Hypothalamus (tissue), 51 donors: ENCODE measurements around the gene CD276.
A peak's percentile ranks its signal among the peaks of the same experiment; 100 is the strongest.

Source experiments
- DNase-seq, 51 donors: peaks; one replicate each; lab custom pipeline; 2025; lab: John Stamatoyannopoulos, UW

The CD276 gene

DNA sequence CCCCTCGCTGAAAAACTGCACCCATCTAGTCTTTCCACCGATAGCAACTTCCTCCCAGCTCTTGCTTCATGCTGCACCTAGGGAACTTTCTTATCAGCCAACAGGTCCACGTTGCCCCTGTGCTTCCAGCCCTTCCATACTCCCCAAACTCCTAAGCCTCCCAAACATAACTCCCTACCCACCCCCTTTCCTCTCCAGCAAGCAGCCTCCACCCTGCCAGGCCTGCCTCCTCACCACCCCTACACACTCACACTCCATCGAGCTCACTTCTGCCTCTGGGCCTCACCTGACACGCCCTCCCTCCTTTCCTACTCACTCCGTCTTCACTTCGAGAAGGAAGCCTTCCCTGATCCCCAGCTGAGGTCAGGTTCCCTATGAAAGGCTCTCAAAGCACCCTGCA lies 60.9 kb downstream of the CD276 start:
- DNase-seq, result no peak

DNA sequence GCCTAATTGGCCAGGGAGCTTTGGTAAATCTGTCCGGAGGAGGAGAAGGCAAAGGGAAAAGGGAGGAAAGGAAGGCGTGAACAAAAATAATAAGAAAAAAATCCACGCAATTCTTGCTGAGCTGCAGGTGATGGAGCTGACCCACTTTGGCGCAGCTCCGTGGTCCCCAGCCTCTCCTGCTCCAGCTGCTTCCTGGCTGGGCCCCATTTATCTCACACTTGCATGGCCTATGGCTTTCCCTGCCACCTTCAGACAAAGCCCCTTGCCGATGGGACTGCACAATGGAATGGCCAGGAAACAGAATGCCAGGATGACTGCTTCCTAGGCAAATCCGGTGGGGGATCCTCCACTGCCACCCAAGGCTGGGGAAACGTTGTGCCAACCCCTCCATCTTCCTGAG lies 62.1 kb downstream of the CD276 start:
- DNase-seq, result no peak

DNA sequence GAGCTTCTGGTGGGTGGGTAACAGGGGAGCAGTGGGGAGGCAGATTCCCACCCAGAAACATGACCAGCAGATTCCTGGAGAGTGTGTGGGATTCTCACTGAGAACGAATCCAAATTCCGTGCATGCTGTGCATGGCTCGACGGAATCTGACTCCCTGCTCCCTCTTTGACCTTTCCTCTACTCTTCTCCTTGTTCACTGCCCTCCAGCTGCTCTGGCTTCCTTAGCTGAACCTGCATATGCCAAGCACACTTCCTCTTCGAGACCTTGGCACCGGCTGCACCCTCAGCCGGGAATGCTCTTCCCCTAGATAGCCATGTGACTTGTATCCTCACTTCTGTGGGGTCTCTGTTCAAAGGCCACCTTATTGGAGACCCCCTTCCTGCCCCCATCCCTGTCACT lies 62.7 kb downstream of the CD276 start:
- no peak for DNase-seq

DNA sequence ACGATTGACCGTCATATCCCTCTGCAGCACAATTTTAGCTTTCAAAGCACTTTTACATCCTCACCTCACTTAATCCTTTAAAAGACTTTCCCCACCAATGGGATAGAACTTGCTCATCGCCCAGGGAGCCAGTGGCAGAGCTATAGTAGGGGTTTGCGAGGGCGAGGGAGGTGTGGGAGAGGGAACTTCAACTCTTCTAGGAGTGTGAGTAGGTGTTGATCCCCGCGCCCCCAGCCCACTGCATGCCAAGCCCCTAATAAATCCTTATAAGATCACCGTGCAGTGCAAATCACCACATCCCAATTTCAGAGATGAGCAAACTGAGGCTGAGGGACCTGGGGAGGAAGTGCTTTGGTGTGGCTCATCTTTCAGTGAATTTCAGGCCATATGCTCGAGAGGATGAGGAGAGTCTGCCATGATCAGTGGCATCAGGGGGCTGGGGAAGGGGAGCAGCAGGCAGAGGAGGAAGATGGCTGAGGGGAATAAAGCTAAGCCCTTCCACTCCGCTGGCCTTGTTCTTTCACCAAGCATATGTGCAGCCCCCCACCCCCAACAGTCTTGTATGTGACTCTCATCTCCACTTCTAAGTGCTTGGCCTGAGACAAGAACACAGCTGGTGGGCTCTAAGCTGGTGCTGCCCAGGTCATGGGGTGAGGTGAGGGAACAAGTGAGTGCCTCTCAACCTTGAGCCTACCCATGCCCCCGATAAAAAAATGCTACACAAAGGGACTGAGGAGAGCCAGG lies 63.8 kb downstream of the CD276 start:
- no peak for DNase-seq

DNA sequence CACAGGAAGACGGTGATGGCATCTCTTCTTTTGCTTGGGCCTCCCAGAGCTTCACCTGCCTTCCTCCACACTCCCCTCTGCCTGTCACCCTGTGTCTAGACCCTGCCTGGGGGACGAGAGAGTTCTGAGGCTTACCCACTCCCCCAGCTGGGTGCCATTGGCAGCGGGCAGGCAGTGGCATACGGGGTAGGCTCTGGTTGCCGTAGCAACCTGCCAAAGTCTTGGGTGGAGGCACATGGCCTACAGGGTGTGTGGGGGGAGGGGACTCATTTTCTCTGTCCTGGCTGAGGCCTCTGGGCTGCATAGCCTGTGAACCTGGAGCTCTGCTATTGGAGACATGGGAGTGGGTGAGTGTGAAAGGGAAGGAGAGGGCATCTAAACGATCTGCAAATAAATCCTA lies 64.5 kb downstream of the CD276 start:
- DNase-seq, result peak in 9 of 51 donors; percentile 8 to 42 (median 20)

DNA sequence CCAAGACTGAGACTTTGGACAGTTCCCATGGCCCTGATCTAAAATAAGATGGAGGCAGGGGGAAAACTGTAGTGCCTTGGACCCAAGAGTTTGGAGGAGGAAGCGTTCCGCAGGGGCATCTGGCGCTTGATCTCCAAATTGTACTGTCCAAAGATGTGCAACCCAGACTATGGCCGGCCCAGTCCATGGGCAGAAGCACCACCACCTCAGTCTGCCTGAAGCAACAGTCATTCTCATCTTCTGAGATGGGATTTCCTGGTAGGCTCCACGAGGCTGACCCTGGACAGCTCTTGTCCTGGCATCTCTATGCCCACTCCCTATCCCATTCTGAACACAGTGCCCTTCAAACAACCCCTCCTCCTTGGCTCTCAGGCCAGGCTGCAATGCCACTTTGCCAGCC lies 65.3 kb downstream of the CD276 start:
- DNase-seq, result no peak

DNA sequence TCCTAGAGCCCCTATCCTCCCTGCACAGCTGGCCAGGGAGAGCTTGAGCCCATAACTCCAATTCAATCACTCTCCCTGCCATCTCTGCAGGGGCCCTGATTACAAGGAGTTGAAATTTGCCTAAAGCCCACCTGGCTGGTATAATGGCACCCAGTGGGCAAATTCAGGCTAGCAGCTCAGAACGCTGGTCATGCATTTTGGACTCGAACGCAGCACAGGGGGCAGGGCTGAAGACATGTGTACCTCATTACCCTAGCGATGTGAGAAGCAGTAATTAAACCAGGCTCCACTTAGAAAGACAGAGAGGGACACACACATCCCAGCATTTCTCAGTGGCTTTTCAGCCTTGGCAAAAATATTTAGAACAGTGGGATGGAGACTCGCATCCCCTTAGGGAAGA lies 65.8 kb downstream of the CD276 start:
- no peak for DNase-seq

DNA sequence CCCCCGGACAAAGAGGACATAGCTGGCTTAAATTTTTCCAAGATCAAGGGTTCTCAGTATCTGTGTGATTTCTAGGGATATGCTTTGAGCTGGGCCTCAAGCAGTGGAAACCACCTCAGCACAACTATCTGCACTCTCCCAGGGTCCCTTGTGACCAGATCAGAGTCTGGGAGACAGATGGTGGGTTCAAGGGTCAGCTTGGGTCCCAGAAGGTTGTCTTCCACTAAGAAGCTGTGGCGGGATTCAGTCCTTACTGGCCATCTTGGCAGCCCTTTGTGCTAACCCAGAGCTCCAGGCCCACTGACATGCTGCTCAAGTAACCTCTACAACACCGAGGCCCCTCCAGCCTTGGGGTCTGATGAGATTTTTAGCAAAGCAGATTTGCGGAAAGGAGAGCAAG lies 66.3 kb downstream of the CD276 start:
- DNase-seq, result no peak

DNA sequence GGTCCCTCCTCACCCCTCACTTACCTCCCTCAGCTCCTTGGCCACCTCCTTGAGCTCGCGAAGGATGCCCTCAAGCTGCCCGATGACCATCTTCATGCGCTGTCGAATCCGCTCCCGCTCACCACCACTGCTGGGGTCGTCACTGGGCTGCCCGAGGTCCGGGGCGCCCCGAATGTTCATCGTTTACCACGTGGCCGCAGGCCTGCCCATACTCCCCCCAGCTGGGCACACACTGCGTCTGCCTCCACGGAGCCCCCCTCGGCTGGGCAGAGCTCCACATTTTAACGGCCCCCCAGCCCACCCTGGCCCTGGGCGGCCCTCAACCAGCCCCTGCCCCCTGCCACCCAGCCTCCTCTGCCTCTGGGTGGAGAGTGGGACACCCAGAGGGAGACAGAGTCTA lies 66.8 kb downstream of the CD276 start:
- DNase-seq, result no peak

DNA sequence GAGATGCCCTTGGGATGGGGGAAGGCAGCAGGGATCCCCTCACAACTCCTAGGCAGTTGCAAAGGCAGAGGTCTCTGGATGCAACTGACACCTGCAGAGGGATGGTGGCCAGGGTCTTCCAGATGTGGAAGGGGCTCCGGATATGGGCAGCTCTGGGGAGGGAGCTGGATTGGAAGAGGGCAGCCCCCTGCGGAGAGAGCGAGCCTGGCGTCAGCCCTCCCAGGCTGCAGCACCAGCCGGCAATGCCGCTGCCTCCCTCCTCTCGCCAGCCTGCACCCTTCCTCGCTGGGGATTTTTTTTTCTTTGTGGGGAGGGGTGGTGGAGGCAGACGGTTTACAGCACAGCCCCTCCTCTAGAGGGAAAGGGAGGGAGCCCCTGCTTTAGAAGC lies 67.3 kb downstream of the CD276 start:
- DNase-seq, result peak in 1 of 51 donors; percentile 21

DNA sequence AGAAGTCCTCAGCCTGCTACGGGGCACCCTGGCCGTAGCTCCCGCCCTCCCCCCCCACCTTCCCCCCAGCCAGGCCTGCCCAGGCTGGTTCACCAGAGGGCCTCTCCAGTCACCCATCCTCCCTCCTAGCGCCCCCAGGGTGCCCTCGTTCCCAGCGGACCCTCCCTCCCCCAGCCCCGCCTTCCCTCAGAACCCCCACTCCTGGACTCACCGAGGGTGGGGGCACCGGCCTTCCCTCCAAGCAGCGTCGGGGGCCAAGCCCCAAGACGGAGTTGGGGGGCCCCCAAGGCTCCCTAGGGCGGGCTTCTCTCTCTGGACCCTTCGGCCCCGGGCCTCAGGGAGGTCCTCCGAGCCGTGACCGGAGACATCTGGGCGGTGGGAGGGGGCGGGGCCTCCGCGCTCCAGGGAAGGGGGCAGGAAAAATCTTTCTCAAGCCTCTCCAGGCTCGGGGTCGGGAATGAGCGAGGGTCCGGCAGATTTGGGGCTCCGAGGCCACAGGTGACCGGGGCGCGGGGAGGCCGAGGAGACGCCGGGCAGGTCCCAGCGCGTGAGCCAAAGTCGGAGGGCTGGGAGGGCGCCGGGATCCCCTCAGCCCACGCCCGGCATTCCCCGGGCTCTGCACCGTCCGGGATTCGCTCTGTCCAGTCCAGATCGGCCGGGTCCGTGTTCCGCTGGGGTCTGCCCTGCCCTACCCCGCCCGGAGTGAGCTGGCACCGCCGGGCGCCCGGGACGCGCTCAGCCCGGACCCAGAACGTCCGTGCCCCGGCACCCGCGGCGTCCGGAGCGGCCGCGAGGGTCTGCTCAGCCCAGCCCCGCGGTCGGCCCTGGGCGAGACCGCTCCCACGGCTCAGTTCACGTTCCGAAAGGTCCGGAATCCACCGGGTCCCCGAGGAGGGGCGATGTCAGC lies 68.0 kb downstream of the CD276 start:
- DNase-seq, result peak in 3 of 51 donors; percentile 16 to 27 (median 16)

DNA sequence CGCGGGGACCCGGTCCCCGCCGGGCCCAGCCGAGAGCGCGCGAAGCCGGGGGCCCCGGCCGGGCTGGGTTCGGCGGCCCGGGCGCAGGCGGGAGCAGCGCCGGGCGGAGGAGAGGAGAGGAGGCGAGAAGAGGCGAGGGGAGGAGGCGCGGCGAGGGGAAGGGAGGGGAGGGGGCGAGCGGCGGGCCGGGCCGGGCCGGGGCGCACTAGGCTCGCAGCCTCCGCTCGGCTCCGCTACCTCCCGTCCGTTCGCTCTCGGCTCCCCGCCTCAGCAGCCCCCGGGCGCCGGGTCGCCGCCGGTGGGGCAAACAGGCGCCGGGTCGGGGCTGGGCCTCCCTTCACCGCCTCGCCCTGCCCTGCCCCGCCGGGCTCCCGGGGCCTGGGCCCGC lies 68.6 kb downstream of the CD276 start:
- DNase-seq, result peak in 5 of 51 donors; percentile 9 to 56 (median 51)

DNA sequence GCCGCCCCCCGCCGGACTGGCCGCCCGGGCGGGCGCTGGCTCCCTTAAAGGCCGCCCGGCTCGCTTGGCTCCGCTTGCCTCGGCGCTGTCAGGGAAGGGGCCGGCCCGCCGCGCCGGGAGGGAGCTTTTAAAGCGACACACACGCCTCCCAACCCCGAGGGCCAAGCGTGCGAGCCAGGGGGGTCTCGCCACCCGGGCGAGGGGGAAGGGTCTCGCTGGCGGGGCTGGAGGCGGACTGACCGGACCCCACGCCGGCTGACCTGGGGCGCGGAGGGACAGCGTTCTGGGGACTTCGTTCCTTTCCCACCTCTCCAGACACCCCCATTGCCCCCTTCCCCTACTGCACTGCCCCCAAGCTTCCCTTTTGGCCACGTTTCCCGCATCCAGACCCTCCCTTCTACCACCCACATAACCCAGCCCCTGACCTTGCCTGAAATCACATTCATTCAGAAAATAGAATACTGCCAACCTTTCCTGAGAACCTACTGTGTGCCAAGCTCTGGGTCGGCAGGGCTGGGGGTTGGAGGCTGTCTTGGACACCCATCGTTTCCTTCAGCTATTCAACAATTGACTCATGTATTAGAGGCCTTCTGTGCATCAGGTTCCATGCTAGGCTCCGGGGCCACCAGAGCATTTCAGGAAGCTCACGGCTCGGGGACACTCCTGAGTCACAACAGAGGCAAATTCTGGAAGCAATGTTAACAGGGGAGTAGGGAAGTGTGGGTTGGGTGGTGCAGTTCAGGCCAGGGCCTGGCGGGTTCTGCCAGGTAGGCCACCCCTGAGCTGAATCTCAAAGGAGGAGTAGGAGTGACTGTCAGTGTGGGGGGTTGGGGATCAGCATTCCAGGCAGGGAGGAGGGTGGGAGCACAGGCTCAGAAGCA lies 69.3 kb downstream of the CD276 start, which contains the start of gene INSYN1:
Gene INSYN1, minus strand, starts transcription at position 102 of the 881 bp plus-strand sequence. CDS start 2,221 bp downstream, outside the sequence.
- peak in 28 of 51 donors; percentile 6 to 71 (median 43) for DNase-seq

DNA sequence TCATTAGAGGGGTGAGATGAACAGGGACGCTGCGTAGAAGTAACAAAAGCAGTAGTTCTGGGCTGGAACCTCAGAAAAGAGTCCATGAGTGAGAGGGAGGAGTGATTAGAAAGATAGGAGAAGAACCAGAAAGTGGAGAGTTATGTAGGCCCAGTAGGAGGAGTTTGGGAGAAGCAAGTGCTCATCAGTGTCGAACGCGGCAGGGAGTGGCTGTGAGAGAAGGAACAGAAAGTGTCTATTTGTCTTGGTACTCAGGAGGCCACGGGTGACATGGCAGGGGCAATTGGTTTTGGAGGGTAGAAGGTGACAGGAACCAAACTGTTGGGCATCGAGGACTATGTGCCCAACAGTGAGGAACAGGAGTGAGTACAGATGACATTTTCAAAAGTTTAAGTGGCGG lies 70.3 kb downstream of the CD276 start:
- no peak for DNase-seq

DNA sequence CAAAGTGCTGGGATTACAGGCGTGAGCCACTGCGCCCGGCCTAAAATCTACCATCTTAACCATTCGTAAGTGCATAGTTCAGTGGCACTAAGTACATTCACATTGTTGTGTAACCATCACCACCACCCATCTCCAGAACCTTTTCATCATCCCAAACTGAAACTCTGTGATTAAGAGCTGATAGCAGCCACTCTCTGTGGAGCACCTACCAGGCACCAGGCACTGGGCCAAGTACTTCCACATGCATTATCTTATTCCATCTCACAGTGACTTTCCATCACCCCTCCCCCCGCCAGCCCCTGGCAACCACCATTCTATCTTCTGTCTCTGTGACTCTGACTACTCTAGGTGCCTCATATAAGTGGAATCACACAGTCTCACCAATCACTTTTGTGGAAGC lies 71.3 kb downstream of the CD276 start:
- DNase-seq, result peak in 1 of 51 donors; percentile 37

DNA sequence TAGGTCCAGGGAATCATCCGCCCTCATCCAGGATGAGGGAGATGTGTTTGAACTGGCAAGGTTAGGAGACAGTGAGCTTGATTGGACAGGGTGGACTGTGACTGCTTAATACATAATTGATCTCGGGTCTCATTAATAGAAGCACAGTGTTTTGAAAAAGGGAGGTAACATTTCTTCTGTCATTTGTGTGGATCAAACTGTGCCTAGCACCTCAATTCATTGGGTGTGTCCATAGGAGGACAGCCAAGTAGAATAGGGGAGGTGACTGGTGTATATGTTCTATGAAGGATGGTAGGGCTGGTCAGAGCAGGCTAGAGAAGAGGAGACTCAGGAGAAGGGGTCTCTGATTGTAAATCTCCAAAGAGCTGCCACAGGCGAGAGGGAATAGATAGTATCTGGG lies 71.8 kb downstream of the CD276 start:
- no peak for DNase-seq

DNA sequence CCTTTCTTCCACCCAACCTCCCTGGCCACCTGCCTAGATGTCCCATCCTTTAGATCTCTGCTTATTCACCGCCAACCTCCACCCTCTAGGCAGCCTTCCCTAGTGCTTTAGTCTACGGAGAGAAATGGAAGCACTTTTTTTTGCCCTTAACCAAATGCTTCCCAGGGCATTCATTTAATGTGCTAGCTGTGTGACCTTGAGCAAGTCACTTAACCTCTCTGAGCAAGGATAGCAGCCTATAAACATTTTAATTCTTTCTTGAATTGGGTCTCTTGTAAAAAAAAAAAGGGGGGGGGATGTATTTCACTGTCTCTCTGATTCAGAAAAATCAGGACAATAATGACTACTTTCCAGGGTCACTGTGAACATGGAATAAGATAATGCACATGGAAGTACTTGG lies 72.2 kb downstream of the CD276 start:
- no peak for DNase-seq

DNA sequence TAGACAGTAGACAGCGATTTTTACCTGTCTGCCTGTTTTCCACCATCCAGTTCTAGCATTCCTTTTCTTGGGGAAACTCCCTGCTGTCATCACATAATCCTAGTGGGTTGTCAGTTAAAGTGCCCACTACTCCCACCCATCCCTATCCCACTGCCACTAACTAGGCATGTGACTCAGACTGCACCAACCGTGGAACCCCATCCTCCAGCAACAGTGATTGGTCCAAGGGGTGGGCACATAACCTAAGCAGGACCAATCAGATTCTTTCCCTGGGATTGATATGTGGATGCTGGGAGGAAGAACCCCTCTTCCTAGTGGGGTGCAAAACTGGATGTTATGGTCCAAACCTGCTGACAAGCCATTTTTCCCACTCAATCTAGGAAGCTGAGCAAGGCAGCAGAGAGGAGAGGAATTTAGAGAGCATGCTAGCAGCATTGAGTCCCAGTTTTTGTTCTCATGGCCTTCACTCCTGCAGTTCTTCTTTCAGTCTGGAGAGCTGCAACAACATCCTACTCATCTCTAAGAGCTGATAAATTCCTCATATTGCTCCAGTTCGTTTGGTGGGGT lies 72.8 kb downstream of the CD276 start:
- DNase-seq, result no peak

DNA sequence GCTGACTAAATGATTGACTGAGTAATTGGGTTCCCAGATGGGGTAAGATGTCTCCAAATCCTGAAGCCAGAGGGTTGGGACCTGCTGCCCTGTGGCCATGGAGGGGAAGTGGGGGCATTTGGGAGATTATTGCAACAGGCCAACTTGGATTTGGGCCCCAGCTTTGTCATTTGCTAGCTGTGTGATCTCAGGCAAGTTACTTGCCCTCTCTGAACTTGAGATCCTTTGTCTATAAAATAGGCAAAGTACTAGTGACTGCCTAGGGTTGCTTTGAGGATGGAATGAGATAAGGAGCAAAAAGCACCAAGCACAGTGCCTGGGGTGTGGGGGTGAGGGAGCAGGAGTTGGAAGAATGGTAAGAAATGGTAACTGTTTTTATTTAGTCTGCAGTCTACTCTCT lies 73.4 kb downstream of the CD276 start:
- DNase-seq, result no peak

DNA sequence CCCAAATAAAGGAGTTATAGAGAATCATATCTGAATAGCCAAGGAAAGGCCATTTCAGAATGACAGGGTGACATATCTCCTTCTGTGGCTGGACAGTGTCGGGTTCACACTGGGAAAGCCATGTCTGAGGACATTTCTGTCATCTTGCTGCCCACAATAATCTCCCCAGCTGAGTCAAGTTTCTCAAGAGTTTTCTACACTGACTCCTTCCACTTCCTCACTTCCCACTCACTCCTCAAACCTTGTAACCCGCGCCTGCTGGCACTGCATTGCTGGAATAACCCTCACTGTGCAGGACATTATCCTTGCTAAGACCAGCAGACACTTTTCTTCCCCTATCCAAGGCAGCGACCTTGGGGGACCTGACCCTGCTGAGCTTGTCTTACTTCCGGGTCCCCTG lies 74.3 kb downstream of the CD276 start:
- no peak for DNase-seq
